Measurements from ENCODE around the gene SNX27.
"Not testable (repeated sequence)": the region's sequence is repeated elsewhere in the genome, so short reads cannot be mapped to it uniquely, and the experiment has no call there.

The SNX27 gene

GRCh38 chr1:151670036-151670675 lies 58.3 kb downstream of the SNX27 start:
- DNase-seq (ENCODE audit: low read depth, low spot score); H3K36me3 ChIP-seq (ENCODE audit: control insufficient read depth, insufficient read depth, low read length): not testable (repeated sequence)
- WGBS (ENCODE audit: insufficient coverage, insufficient read length) = no CpG with 5 or more reads among the region's 2 CpGs

GRCh38 chr1:151673407-151673806 lies 61.6 kb downstream of the SNX27 start:
- Histone ChIP-seq H3K27ac (ENCODE audit: low read length) (no peak overlapping the region), H3K9me3 (ENCODE audit: control insufficient read depth, insufficient read depth, low read length) (no peaks in the 10 kb centered on the region), H3K4me1 (ENCODE audit: control insufficient read depth, insufficient read depth, low read length) (no peaks in the 10 kb centered on the region), H3K27me3 (ENCODE audit: control insufficient read depth, insufficient read depth, low read length) (no peaks in the 10 kb centered on the region), H3K36me3 (ENCODE audit: control insufficient read depth, insufficient read depth, low read length) (no peaks in the 10 kb centered on the region), H3K4me3 (ENCODE audit: low read length) (no peak overlapping the region)
- no CpG with 5 or more reads among the region's 1 CpG for WGBS (ENCODE audit: insufficient coverage, insufficient read length)
- DNase-seq (ENCODE audit: low read depth, low spot score) = no peak

More at GRCh38 chr1:151670036-151670675, 58.3 kb downstream of the SNX27 start:
- not testable (repeated sequence) for H3K4me1 ChIP-seq (ENCODE audit: control insufficient read depth, insufficient read depth, low read length); H3K9me3 ChIP-seq (ENCODE audit: control insufficient read depth, insufficient read depth, low read length); H3K27me3 ChIP-seq (ENCODE audit: control insufficient read depth, insufficient read depth, low read length); H3K4me3 ChIP-seq (ENCODE audit: low read length); H3K27ac ChIP-seq (ENCODE audit: low read length)

GRCh38 chr1:151680391-151680790 lies 68.5 kb downstream of the SNX27 start:
- no peaks in the 10 kb centered on the region for H3K4me1 ChIP-seq (ENCODE audit: control insufficient read depth, insufficient read depth, low read length)
- WGBS (ENCODE audit: insufficient coverage, insufficient read length) = no CpG with 5 or more reads among the region's 4 CpGs
- no peak for DNase-seq (ENCODE audit: low read depth, low spot score)
- H3K4me3 ChIP-seq (ENCODE audit: low read length) = no peak overlapping the region
- no peaks in the 10 kb centered on the region for H3K36me3 ChIP-seq (ENCODE audit: control insufficient read depth, insufficient read depth, low read length)
- H3K9me3 ChIP-seq (ENCODE audit: control insufficient read depth, insufficient read depth, low read length) = no peaks in the 10 kb centered on the region
- no peak overlapping the region for H3K27ac ChIP-seq (ENCODE audit: low read length)
- no peaks in the 10 kb centered on the region for H3K27me3 ChIP-seq (ENCODE audit: control insufficient read depth, insufficient read depth, low read length)

GRCh38 chr1:151680826-151681225 lies 69.0 kb downstream of the SNX27 start:
- no peak for DNase-seq (ENCODE audit: low read depth, low spot score)
- no peaks in the 10 kb centered on the region for H3K4me1 ChIP-seq (ENCODE audit: control insufficient read depth, insufficient read depth, low read length)
- no peaks in the 10 kb centered on the region for H3K9me3 ChIP-seq (ENCODE audit: control insufficient read depth, insufficient read depth, low read length)
- H3K27me3 ChIP-seq (ENCODE audit: control insufficient read depth, insufficient read depth, low read length) = no peaks in the 10 kb centered on the region
- H3K36me3 ChIP-seq (ENCODE audit: control insufficient read depth, insufficient read depth, low read length) = no peaks in the 10 kb centered on the region
- no peak overlapping the region for H3K27ac ChIP-seq (ENCODE audit: low read length)
- no CpG with 5 or more reads among the region's 3 CpGs for WGBS (ENCODE audit: insufficient coverage, insufficient read length)
- H3K4me3 ChIP-seq (ENCODE audit: low read length) = no peak overlapping the region

GRCh38 chr1:151681923-151682322 lies 70.1 kb downstream of the SNX27 start:
- H3K36me3 ChIP-seq (ENCODE audit: control insufficient read depth, insufficient read depth, low read length) = no peaks in the 10 kb centered on the region
- WGBS (ENCODE audit: insufficient coverage, insufficient read length) = no CpG with 5 or more reads among the region's 2 CpGs
- H3K27ac ChIP-seq (ENCODE audit: low read length) = no peak overlapping the region
- DNase-seq (ENCODE audit: low read depth, low spot score) = no peak
- H3K4me1 ChIP-seq (ENCODE audit: control insufficient read depth, insufficient read depth, low read length) = no peaks in the 10 kb centered on the region
- no peaks in the 10 kb centered on the region for H3K27me3 ChIP-seq (ENCODE audit: control insufficient read depth, insufficient read depth, low read length)
- H3K4me3 ChIP-seq (ENCODE audit: low read length) = no peak overlapping the region
- no peaks in the 10 kb centered on the region for H3K9me3 ChIP-seq (ENCODE audit: control insufficient read depth, insufficient read depth, low read length)

- H3K36me3 ChIP-seq (ENCODE audit: control insufficient read depth, insufficient read depth, low read length); H3K27me3 ChIP-seq (ENCODE audit: control insufficient read depth, insufficient read depth, low read length); DNase-seq (ENCODE audit: low read depth, low spot score); H3K4me1 ChIP-seq (ENCODE audit: control insufficient read depth, insufficient read depth, low read length); H3K27ac ChIP-seq (ENCODE audit: low read length); H3K9me3 ChIP-seq (ENCODE audit: control insufficient read depth, insufficient read depth, low read length); H3K4me3 ChIP-seq (ENCODE audit: low read length): not testable (repeated sequence)
- no CpG with 5 or more reads among the region's 7 CpGs for WGBS (ENCODE audit: insufficient coverage, insufficient read length)
These were observed 71.1 kb downstream of the SNX27 start for GRCh38 chr1:151682901-151683300.

- no peaks in the 10 kb centered on the region for H3K9me3 ChIP-seq (ENCODE audit: control insufficient read depth, insufficient read depth, low read length)
- no CpG with 5 or more reads among the region's 2 CpGs for WGBS (ENCODE audit: insufficient coverage, insufficient read length)
- H3K27me3 ChIP-seq (ENCODE audit: control insufficient read depth, insufficient read depth, low read length) = no peaks in the 10 kb centered on the region
These were observed 72.3 kb downstream of the SNX27 start for GRCh38 chr1:151684128-151684527.

GRCh38 chr1:151686561-151686960 lies 74.7 kb downstream of the SNX27 start:
- Histone ChIP-seq H3K4me1 (ENCODE audit: control insufficient read depth, insufficient read depth, low read length) (no peaks in the 10 kb centered on the region), H3K27me3 (ENCODE audit: control insufficient read depth, insufficient read depth, low read length) (no peaks in the 10 kb centered on the region), H3K27ac (ENCODE audit: low read length) (no peak overlapping the region), H3K36me3 (ENCODE audit: control insufficient read depth, insufficient read depth, low read length) (no peaks in the 10 kb centered on the region), H3K9me3 (ENCODE audit: control insufficient read depth, insufficient read depth, low read length) (no peaks in the 10 kb centered on the region), H3K4me3 (ENCODE audit: low read length) (no peak overlapping the region)
- WGBS (ENCODE audit: insufficient coverage, insufficient read length) = no CpG with 5 or more reads among the region's 2 CpGs
- DNase-seq (ENCODE audit: low read depth, low spot score) = no peak

More at GRCh38 chr1:151684128-151684527, 72.3 kb downstream of the SNX27 start:
- no peak overlapping the region for H3K27ac ChIP-seq (ENCODE audit: low read length)
- H3K4me1 ChIP-seq (ENCODE audit: control insufficient read depth, insufficient read depth, low read length) = no peaks in the 10 kb centered on the region
- H3K4me3 ChIP-seq (ENCODE audit: low read length) = no peak overlapping the region
- DNase-seq (ENCODE audit: low read depth, low spot score) = no peak
- no peaks in the 10 kb centered on the region for H3K36me3 ChIP-seq (ENCODE audit: control insufficient read depth, insufficient read depth, low read length)

- H3K4me3 ChIP-seq (ENCODE audit: low read length) = no peak overlapping the region
- no peaks in the 10 kb centered on the region for H3K4me1 ChIP-seq (ENCODE audit: control insufficient read depth, insufficient read depth, low read length)
- no peak overlapping the region for H3K27ac ChIP-seq (ENCODE audit: low read length)
- no peaks in the 10 kb centered on the region for H3K9me3 ChIP-seq (ENCODE audit: control insufficient read depth, insufficient read depth, low read length)
- DNase-seq (ENCODE audit: low read depth, low spot score) = no peak
- no CpG with 5 or more reads among the region's 4 CpGs for WGBS (ENCODE audit: insufficient coverage, insufficient read length)
- H3K27me3 ChIP-seq (ENCODE audit: control insufficient read depth, insufficient read depth, low read length) = no peaks in the 10 kb centered on the region
- H3K36me3 ChIP-seq (ENCODE audit: control insufficient read depth, insufficient read depth, low read length) = peaks cover 2% of the 10 kb centered on the region; the same call in 1 of the 2 replicates
These were observed 77.6 kb downstream of the SNX27 start for GRCh38 chr1:151689494-151689893.

- Histone ChIP-seq H3K9me3 (ENCODE audit: control insufficient read depth, insufficient read depth, low read length) (no peaks in the 10 kb centered on the region), H3K4me1 (ENCODE audit: control insufficient read depth, insufficient read depth, low read length) (no peaks in the 10 kb centered on the region), H3K36me3 (ENCODE audit: control insufficient read depth, insufficient read depth, low read length) (peaks cover 2% of the 10 kb centered on the region; the same call in 1 of the 2 replicates), H3K27ac (ENCODE audit: low read length) (no peak overlapping the region), H3K4me3 (ENCODE audit: low read length) (no peak overlapping the region), H3K27me3 (ENCODE audit: control insufficient read depth, insufficient read depth, low read length) (no peaks in the 10 kb centered on the region)
- no CpG with 5 or more reads among the region's 3 CpGs for WGBS (ENCODE audit: insufficient coverage, insufficient read length)
- DNase-seq (ENCODE audit: low read depth, low spot score) = no peak
These were observed 80.4 kb downstream of the SNX27 start for GRCh38 chr1:151692226-151692625.

- WGBS (ENCODE audit: insufficient coverage, insufficient read length) = no CpG with 5 or more reads among the region's 4 CpGs
- no peaks in the 10 kb centered on the region for H3K27me3 ChIP-seq (ENCODE audit: control insufficient read depth, insufficient read depth, low read length)
- no peak overlapping the region for H3K27ac ChIP-seq (ENCODE audit: low read length)
- peak; percentile 18 for DNase-seq (ENCODE audit: low read depth, low spot score)
- no peaks in the 10 kb centered on the region for H3K9me3 ChIP-seq (ENCODE audit: control insufficient read depth, insufficient read depth, low read length)
- H3K4me3 ChIP-seq (ENCODE audit: low read length) = no peak overlapping the region
- H3K4me1 ChIP-seq (ENCODE audit: control insufficient read depth, insufficient read depth, low read length) = no peaks in the 10 kb centered on the region
- H3K36me3 ChIP-seq (ENCODE audit: control insufficient read depth, insufficient read depth, low read length) = peaks cover 2% of the 10 kb centered on the region; the same call in 1 of the 2 replicates
These were observed 81.3 kb downstream of the SNX27 start for GRCh38 chr1:151693057-151693651.
